ENCODE measurements around the gene ASGR1.
A peak's percentile ranks its signal among the peaks of the same experiment; 100 is the strongest.

Gene ASGR1, protein sequence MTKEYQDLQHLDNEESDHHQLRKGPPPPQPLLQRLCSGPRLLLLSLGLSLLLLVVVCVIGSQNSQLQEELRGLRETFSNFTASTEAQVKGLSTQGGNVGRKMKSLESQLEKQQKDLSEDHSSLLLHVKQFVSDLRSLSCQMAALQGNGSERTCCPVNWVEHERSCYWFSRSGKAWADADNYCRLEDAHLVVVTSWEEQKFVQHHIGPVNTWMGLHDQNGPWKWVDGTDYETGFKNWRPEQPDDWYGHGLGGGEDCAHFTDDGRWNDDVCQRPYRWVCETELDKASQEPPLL

DNA sequence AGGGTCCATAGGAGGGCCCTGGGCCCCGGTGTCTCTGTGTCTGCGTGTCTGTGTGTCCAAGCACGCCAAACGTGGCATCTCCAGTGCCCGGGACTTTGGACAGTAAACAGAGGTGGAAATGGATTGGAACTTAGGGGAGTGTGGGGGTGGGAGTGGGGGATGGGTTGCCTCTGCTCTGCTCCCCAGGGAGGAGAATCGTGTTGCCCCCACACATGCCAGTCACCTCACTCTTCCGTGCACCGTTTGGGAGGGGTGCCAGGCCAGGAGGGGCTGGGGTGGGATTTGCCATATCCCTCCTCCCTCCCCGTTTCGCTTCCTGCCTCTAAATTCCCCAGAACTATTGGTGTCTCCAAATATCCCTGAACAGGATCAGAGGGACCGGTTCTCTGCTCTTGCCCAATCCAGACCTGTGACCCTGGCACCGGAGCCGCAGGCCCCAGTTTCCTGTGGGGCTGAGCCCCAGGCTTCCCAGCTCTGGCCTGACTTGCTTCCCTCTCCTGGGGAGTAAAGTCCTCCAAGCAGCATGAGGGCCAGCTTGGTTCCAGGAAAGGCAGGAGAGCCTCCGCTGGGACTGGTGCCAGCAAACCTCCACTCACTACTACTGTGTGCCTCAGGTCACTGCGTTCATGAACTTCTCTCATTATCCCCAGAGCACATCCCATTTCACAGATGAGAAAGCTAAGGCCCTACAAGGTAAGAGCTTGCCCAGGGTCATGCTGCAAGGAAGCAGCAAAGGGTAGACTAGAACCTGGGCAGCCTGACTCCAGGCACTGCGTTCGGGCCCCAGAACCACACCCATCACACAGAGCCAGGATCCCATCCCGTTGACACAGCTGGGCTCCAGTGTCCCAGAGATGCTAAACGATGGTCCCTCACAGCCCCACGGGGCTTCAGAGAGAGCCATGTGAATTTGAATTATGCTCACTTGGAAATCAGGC, at the start of gene ASGR1:
Gene ASGR1, minus strand, starts transcription at position 54 of the 938 bp plus-strand sequence. CDS start 807 bp downstream, outside the sequence.
- Histone ChIP-seq H3K9ac (ENCODE audit: low read depth, low read length) (no peak within 1 kb of the TSS), H3K27me3 (ENCODE audit: control insufficient read depth, insufficient read depth, low read length) (peaks cover 27% of the 10 kb centered on the region), H3K9me3 (ENCODE audit: control insufficient read depth, insufficient read depth, low read length) (no peaks in the 10 kb centered on the region), H3K4me1 (ENCODE audit: control insufficient read depth, insufficient read depth, low read length) (peaks cover 5% of the 10 kb centered on the region; the same call in 1 of the 2 replicates), H3K4me3 (ENCODE audit: low read depth, low read length) (peak within 1 kb of the TSS; percentile 76), H3K36me3 (ENCODE audit: control insufficient read depth, insufficient read depth, low read length) (no peaks in the 10 kb centered on the region), H3K27ac (ENCODE audit: low read depth, low read length) (no peak within 1 kb of the TSS)

- no peaks in the 10 kb centered on the region for H3K27me3 ChIP-seq (ENCODE audit: control insufficient read depth, insufficient read depth, low read length)
- no peaks in the 10 kb centered on the region for H3K9me3 ChIP-seq (ENCODE audit: control insufficient read depth, insufficient read depth, low read length)
- peaks cover 6% of the 10 kb centered on the region; the same call in 1 of the 2 replicates for H3K4me1 ChIP-seq (ENCODE audit: control insufficient read depth, insufficient read depth, low read length)
- H3K27ac ChIP-seq (ENCODE audit: low read depth, low read length), result no peak overlapping the region
- no peak overlapping the region for H3K4me3 ChIP-seq (ENCODE audit: low read depth, low read length)
- H3K36me3 ChIP-seq (ENCODE audit: control insufficient read depth, insufficient read depth, low read length), result peaks cover 67% of the 10 kb centered on the region
- H3K9ac ChIP-seq (ENCODE audit: low read depth, low read length), result no peak overlapping the region
These were observed 49.8 kb upstream of the ASGR1 start for GRCh38 chr17:7228920-7229319.

DNA sequence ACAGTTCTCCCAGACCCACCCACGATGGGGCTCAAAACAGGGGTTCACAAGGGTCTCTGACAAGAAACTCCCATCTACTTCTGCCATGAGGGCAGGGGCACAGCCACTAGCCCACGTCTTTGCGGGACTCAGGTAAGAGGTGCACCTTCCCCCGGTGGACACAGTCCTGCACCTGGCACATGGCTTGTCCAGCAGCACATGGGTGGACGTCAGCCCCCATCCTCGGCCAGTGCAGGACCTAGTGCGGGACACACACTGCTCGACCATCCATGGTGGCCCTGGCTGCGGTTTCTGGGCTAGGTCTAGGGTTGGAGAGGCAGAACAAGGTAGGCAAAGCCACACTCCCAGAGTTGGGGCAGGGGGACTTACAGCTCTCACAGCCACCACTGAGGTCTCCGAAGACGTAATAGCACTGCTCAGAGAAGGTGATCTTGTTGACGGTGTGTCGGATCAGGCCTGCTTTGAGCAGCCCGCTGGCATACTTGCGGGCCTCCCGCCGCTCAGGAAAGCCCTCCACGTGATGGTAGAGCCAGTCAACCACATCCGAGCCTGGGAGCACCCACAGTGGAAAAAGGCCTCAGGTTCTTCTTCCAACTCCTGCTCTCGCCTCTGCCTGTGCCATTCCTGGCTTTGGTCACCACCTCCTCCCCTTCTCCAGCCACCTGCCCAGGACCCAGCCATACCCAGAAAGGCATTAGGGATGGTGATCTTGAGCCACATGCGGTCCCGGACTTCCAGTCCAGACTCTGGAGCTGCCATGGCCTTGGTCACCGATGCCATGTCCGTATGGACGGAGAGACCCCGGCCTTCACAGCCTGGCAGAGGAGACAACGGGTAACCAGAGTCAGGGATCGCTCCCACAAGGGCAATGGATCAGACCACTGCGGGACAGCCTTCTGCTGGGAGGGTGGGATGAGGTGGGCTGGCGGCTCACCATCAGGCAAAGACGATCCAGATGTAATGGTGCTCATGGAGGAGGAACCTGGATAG, 47.8 kb upstream of the ASGR1 start:
- Histone ChIP-seq H3K9me3 (ENCODE audit: control insufficient read depth, insufficient read depth, low read length) (no peaks in the 10 kb centered on the region), H3K4me3 (ENCODE audit: low read depth, low read length) (no peak overlapping the region), H3K27me3 (ENCODE audit: control insufficient read depth, insufficient read depth, low read length) (no peaks in the 10 kb centered on the region), H3K27ac (ENCODE audit: low read depth, low read length) (no peak overlapping the region), H3K36me3 (ENCODE audit: control insufficient read depth, insufficient read depth, low read length) (peaks cover 85% of the 10 kb centered on the region), H3K9ac (ENCODE audit: low read depth, low read length) (no peak overlapping the region), H3K4me1 (ENCODE audit: control insufficient read depth, insufficient read depth, low read length) (no peaks in the 10 kb centered on the region)

DNA sequence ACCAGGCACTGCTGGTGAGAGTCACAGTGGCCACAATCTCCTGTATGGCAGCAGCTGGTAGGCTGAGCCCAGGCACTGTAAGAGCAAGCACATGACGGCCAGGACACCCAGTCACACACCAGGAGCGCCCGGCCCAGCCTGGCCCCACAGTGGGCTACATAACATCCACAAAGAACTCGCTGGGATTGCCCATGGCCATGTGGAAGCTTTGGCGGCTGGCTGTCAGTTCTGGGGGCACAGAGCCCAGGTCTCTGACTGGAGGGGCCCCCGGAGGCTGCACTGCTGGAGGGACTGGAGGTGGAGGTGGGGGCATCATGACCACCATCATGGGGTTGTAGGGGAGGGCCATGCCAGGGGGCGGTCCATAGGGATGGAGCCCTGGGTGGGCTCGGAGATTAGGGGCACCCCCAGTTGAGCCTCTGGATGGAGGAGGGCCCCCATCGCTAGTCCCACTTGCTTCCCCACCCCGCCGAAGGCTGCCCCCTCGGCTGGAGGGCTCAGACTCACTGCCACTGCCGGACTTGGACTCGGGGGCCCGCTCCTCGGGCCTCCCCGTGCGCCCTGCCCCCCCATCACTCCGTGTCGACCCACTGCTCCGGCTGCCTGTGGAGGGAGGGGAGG, 46.7 kb upstream of the ASGR1 start:
- peaks cover 96% of the 10 kb centered on the region for H3K36me3 ChIP-seq (ENCODE audit: control insufficient read depth, insufficient read depth, low read length)
- no peaks in the 10 kb centered on the region for H3K9me3 ChIP-seq (ENCODE audit: control insufficient read depth, insufficient read depth, low read length)
- no peak overlapping the region for H3K27ac ChIP-seq (ENCODE audit: low read depth, low read length)

DNA sequence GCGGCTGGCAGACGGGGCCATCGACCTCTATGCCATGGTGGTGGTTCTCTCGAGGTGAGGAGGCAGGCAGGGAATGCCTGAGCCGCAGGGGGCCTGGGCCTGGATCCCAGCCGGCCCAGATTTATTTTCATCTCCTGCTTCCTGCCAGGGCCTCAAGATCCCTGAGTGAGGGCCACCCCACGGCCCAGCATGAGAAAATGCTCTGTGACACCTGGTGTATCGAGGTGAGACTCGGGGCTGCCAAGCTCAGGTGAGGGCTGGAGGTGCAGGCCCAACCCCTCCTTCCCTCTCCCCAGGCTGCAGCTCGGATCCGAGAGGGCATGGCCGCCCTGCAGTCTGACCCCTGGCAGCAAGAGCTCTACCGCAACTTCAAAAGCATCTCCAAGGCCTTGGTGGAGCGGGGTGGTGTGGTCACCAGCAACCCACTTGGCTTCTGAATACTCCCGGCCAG, 45.5 kb upstream of the ASGR1 start:
- Histone ChIP-seq H3K9me3 (ENCODE audit: control insufficient read depth, insufficient read depth, low read length) (no peaks in the 10 kb centered on the region), H3K9ac (ENCODE audit: low read depth, low read length) (no peak overlapping the region), H3K36me3 (ENCODE audit: control insufficient read depth, insufficient read depth, low read length) (peaks cover 85% of the 10 kb centered on the region), H3K4me1 (ENCODE audit: control insufficient read depth, insufficient read depth, low read length) (0 out of 2 replicates have a peak, but pooled peaks cover 5% of the 10 kb centered on the region), H3K4me3 (ENCODE audit: low read depth, low read length) (no peak overlapping the region), H3K27me3 (ENCODE audit: control insufficient read depth, insufficient read depth, low read length) (no peaks in the 10 kb centered on the region), H3K27ac (ENCODE audit: low read depth, low read length) (peak overlapping the region; percentile 40)

More for the DNA sequence above, 46.7 kb upstream of the ASGR1 start:
- Histone ChIP-seq H3K27me3 (ENCODE audit: control insufficient read depth, insufficient read depth, low read length) (no peaks in the 10 kb centered on the region), H3K4me1 (ENCODE audit: control insufficient read depth, insufficient read depth, low read length) (no peaks in the 10 kb centered on the region), H3K9ac (ENCODE audit: low read depth, low read length) (no peak overlapping the region), H3K4me3 (ENCODE audit: low read depth, low read length) (no peak overlapping the region)

- Histone ChIP-seq H3K9ac (ENCODE audit: low read depth, low read length) (no peak overlapping the region), H3K4me3 (ENCODE audit: low read depth, low read length) (no peak overlapping the region), H3K9me3 (ENCODE audit: control insufficient read depth, insufficient read depth, low read length) (no peaks in the 10 kb centered on the region), H3K4me1 (ENCODE audit: control insufficient read depth, insufficient read depth, low read length) (peaks cover 10% of the 10 kb centered on the region), H3K27me3 (ENCODE audit: control insufficient read depth, insufficient read depth, low read length) (no peaks in the 10 kb centered on the region), H3K27ac (ENCODE audit: low read depth, low read length) (no peak overlapping the region), H3K36me3 (ENCODE audit: control insufficient read depth, insufficient read depth, low read length) (peaks cover 79% of the 10 kb centered on the region)
These were observed 44.9 kb upstream of the ASGR1 start for GRCh38 chr17:7224110-7224509.

GRCh38 chr17:7223375-7223774, 44.2 kb upstream of the ASGR1 start:
- H3K9ac ChIP-seq (ENCODE audit: low read depth, low read length), result no peak overlapping the region
- peaks cover 10% of the 10 kb centered on the region for H3K4me1 ChIP-seq (ENCODE audit: control insufficient read depth, insufficient read depth, low read length)
- no peak overlapping the region for H3K4me3 ChIP-seq (ENCODE audit: low read depth, low read length)
- H3K9me3 ChIP-seq (ENCODE audit: control insufficient read depth, insufficient read depth, low read length), result no peaks in the 10 kb centered on the region
- no peaks in the 10 kb centered on the region for H3K27me3 ChIP-seq (ENCODE audit: control insufficient read depth, insufficient read depth, low read length)
- H3K36me3 ChIP-seq (ENCODE audit: control insufficient read depth, insufficient read depth, low read length), result peaks cover 72% of the 10 kb centered on the region
- H3K27ac ChIP-seq (ENCODE audit: low read depth, low read length), result no peak overlapping the region

- no peak overlapping the region for H3K4me3 ChIP-seq (ENCODE audit: low read depth, low read length)
- no peaks in the 10 kb centered on the region for H3K27me3 ChIP-seq (ENCODE audit: control insufficient read depth, insufficient read depth, low read length)
- H3K9me3 ChIP-seq (ENCODE audit: control insufficient read depth, insufficient read depth, low read length), result no peaks in the 10 kb centered on the region
- peaks cover 14% of the 10 kb centered on the region for H3K4me1 ChIP-seq (ENCODE audit: control insufficient read depth, insufficient read depth, low read length)
- peaks cover 68% of the 10 kb centered on the region for H3K36me3 ChIP-seq (ENCODE audit: control insufficient read depth, insufficient read depth, low read length)
- no peak overlapping the region for H3K9ac ChIP-seq (ENCODE audit: low read depth, low read length)
- H3K27ac ChIP-seq (ENCODE audit: low read depth, low read length), result no peak overlapping the region
These were observed 43.8 kb upstream of the ASGR1 start for GRCh38 chr17:7222972-7223292.

GRCh38 chr17:7222093-7222971, 43.2 kb upstream of the ASGR1 start:
- no peaks in the 10 kb centered on the region for H3K27me3 ChIP-seq (ENCODE audit: control insufficient read depth, insufficient read depth, low read length)
- no peak overlapping the region for H3K4me3 ChIP-seq (ENCODE audit: low read depth, low read length)
- H3K36me3 ChIP-seq (ENCODE audit: control insufficient read depth, insufficient read depth, low read length), result peaks cover 62% of the 10 kb centered on the region
- no peak overlapping the region for H3K27ac ChIP-seq (ENCODE audit: low read depth, low read length)
- H3K9ac ChIP-seq (ENCODE audit: low read depth, low read length), result no peak overlapping the region
- no peaks in the 10 kb centered on the region for H3K9me3 ChIP-seq (ENCODE audit: control insufficient read depth, insufficient read depth, low read length)
- peaks cover 18% of the 10 kb centered on the region for H3K4me1 ChIP-seq (ENCODE audit: control insufficient read depth, insufficient read depth, low read length)

Data from HUES48 (cell line).